AG09309 (cell line): ENCODE results near the gene VSTM4.

Experiments used
- DNase-seq: peaks from one replicate; pipeline ENCODE4 v3.0.0-alpha.2; 2010; ENCODE audit warnings: low read depth
- H3K4me3 ChIP-seq: 2 replicates; pipeline ENCODE4 v1.5.1; 2011; ENCODE audit warnings: mild to moderate bottlenecking, low read depth, low read length, moderate library complexity; ENCODE audit not compliant: control insufficient read depth
- CTCF ChIP-seq: IDR thresholded peaks from 2 replicates; pipeline ENCODE4 v1.5.1; 2011; ENCODE audit warnings: mild to moderate bottlenecking, low read depth, low read length, inconsistent platforms; ENCODE audit not compliant: insufficient read depth, control insufficient read depth; ENCODE audit errors: missing control alignments

Gene VSTM4

GRCh38 chr10:49057231-49057880 lies 58.0 kb downstream of the VSTM4 start:
- no peak for DNase-seq
- no peak for TF ChIP-seq CTCF
- H3K4me3 ChIP-seq, result no peak overlapping the region

GRCh38 chr10:49056356-49056755 lies 59.0 kb downstream of the VSTM4 start:
- no peak for DNase-seq
- no peak overlapping the region for H3K4me3 ChIP-seq
- no peak for TF ChIP-seq CTCF

- no peak overlapping the region for H3K4me3 ChIP-seq
- no peak for DNase-seq
- TF ChIP-seq CTCF, result no peak
Measured at GRCh38 chr10:49055221-49055849, 60.0 kb downstream of the VSTM4 start.

GRCh38 chr10:49054753-49055152 lies 60.6 kb downstream of the VSTM4 start:
- no peak for DNase-seq
- no peak for TF ChIP-seq CTCF

GRCh38 chr10:49053998-49054692 lies 61.2 kb downstream of the VSTM4 start:
- TF ChIP-seq CTCF, result no peak
- DNase-seq, result no peak
- no peak overlapping the region for H3K4me3 ChIP-seq

More at GRCh38 chr10:49054753-49055152, 60.6 kb downstream of the VSTM4 start:
- H3K4me3 ChIP-seq, result no peak overlapping the region

- no peak overlapping the region for H3K4me3 ChIP-seq
- DNase-seq, result no peak
- no peak for TF ChIP-seq CTCF
Measured at GRCh38 chr10:49053053-49053997, 62.0 kb downstream of the VSTM4 start.
